K562 (cell line): Measurements from ENCODE around the gene COL1A1. TPM values are rescaled to one million over a fixed set of nuclear protein-coding genes. Genes with fewer than 3 reads are reported as not detected.

Experiments
- ATAC-seq: fragments of 200-7000 bp; cut with Tn5 transposase; 3 replicates; pipeline ENCODE4 v1.9.1; 2020; ENCODE audit warnings: moderate library complexity
- BruUV-seq: library from RNA; stranded (reverse); fragments of 400-500 nt; replicated peaks from 2 replicates; lab custom pipeline; 2021; lab: Mats Ljungman, UMichigan
- CTCF ChIA-PET: fragments of 300-600 bp; formaldehyde crosslinking; extraction: SDS; loops from one replicate; lab custom pipeline; 2021; ENCODE audit warnings: low intra/inter-chr PET ratio; lab: Yijun Ruan, JAX
- POLR2A ChIA-PET: fragments of 300-600, 350-650 bp; sonication (Branson Sonifier 250); formaldehyde crosslinking; extraction: SDS; loops from one replicate; lab custom pipeline; 2021; ENCODE audit warnings: antibody characterized with exemption, inconsistent platforms; lab: Yijun Ruan, JAX
- DNase-seq, 4 experiments: peaks; one replicate each; pipeline versions ENCODE4 v3.0.0 to v3.0.0-alpha.2; 2011 to 2018; ENCODE audit warnings: low spot score in 3 of 4, mixed read lengths in 3 of 4; ENCODE audit errors: extremely low read depth in 1 of 4
- FAIRE-seq: peaks from 2 replicates; lab custom pipeline; 2011; peaks lifted over from hg19 to GRCh38; lab: Jason Lieb, UNC
- H2AFZ ChIP-seq: 2 replicates; pipeline ENCODE4 v1.6.0; 2011; ENCODE audit warnings: low read depth, low read length, control low read depth, inconsistent platforms
- H3K27ac ChIP-seq: fragments of 200-600 bp; 3 replicates; pipeline ENCODE4 v1.8.0; 2011; ENCODE audit warnings: low read depth, mild to moderate bottlenecking, control low read depth, inconsistent platforms, low read length, moderate library complexity, mixed read lengths; ENCODE audit errors: extremely low read depth
- H3K27me3 ChIP-seq, 2 experiments: fragments of 300-600 bp in 1 of 2; 2 replicates in 1 of 2; 3 replicates in 1 of 2; pipeline versions ENCODE4 v1.6.0 to v1.8.0; 2011; ENCODE audit warnings: inconsistent platforms in 2 of 2, low read length in 2 of 2, mild to moderate bottlenecking in 1 of 2, mixed read lengths in 1 of 2, moderate library complexity in 1 of 2; ENCODE audit not compliant: control insufficient read depth in 2 of 2, insufficient read depth in 2 of 2
- H3K36me3 ChIP-seq: fragments of 300-600 bp; 3 replicates; pipeline ENCODE4 v1.8.0; 2011; ENCODE audit warnings: mild to moderate bottlenecking, low read length, inconsistent platforms; ENCODE audit not compliant: control insufficient read depth, insufficient read depth
- H3K4me1 ChIP-seq, 2 experiments: fragments of 200-600 bp in 1 of 2; replicated peaks in 1 of 2; 2 replicates in 1 of 2; 3 replicates in 1 of 2; pipeline versions ENCODE4 v1.5.1 to v1.8.0; 2011; ENCODE audit warnings: inconsistent platforms in 2 of 2, low read length in 2 of 2, mild to moderate bottlenecking in 1 of 2, mixed read lengths in 1 of 2, moderate library complexity in 1 of 2; ENCODE audit not compliant: control insufficient read depth in 2 of 2, insufficient read depth in 2 of 2
- H3K4me2 ChIP-seq: 2 replicates; pipeline ENCODE4 v1.6.1; 2011; ENCODE audit warnings: low read length, control low read depth, inconsistent platforms, mixed read lengths; ENCODE audit not compliant: insufficient read depth
- H3K4me3 ChIP-seq: fragments of 200-600 bp; sonication (generic), shearing (Covaris generic); 2 replicates; pipeline ENCODE4 v1.5.1; 2016; ENCODE audit warnings: control low read depth, inconsistent platforms
- H3K79me2 ChIP-seq: fragments of 200-600 bp; 3 replicates; pipeline ENCODE4 v1.8.0; 2011; ENCODE audit warnings: low read length, inconsistent platforms; ENCODE audit not compliant: control insufficient read depth, insufficient read depth
- H3K9ac ChIP-seq, 2 experiments: 2 replicates each; pipeline versions ENCODE4 v1.6.0 to v1.6.1; 2011; ENCODE audit warnings: low read depth in 2 of 2, low read length in 2 of 2, control low read depth in 1 of 2, inconsistent platforms in 1 of 2, mild to moderate bottlenecking in 1 of 2, mixed read lengths in 1 of 2; ENCODE audit not compliant: insufficient read depth in 1 of 2
- H3K9me1 ChIP-seq: one replicate; pipeline ENCODE4 v1.6.0; 2011; ENCODE audit warnings: inconsistent platforms, mild to moderate bottlenecking, low read length, moderate library complexity; ENCODE audit not compliant: control insufficient read depth, insufficient read depth
- H3K9me3 ChIP-seq: replicated peaks from 2 replicates; pipeline ENCODE4 v1.5.1; 2011; ENCODE audit warnings: low read depth, low read length, inconsistent platforms; ENCODE audit not compliant: control insufficient read depth, insufficient read depth
- H4K20me1 ChIP-seq: replicated peaks from 2 replicates; pipeline ENCODE4 v1.6.1; 2011; ENCODE audit warnings: low read length, inconsistent platforms, mixed read lengths; ENCODE audit not compliant: control insufficient read depth, insufficient read depth
- ADNP ChIP-seq: fragments of 200-800 bp; sonication (Bioruptor generic); IDR thresholded peaks from 2 replicates; pipeline ENCODE4 v1.6.1; 2016; ENCODE audit warnings: missing genetic modification characterization, missing compliant biosample characterization
- ARHGAP35 ChIP-seq: fragments of 450-650 bp; IDR thresholded peaks from 2 replicates; pipeline ENCODE4 v1.6.1; 2018; ENCODE audit not compliant: partially characterized antibody
- BMI1 ChIP-seq: fragments of 150-350 bp; IDR thresholded peaks from 2 replicates; pipeline ENCODE4 v1.6.1; 2014; ENCODE audit warnings: low read length
- COPS2 ChIP-seq: fragments of 450-650 bp; conservative IDR thresholded peaks from 2 replicates; pipeline ENCODE4 v1.6.1; 2016; ENCODE audit warnings: mild to moderate bottlenecking, moderate library complexity
- CREM ChIP-seq: IDR thresholded peaks from 2 replicates; pipeline ENCODE4 v1.6.1; 2014; ENCODE audit warnings: antibody characterized with exemption, low read depth
- HDGF ChIP-seq: fragments of 450-650 bp; IDR thresholded peaks from 2 replicates; pipeline ENCODE4 v1.6.1; 2016
- HSF4 ChIP-seq: fragments of 250-450 bp; sonication (Bioruptor Pico); IDR thresholded peaks from 2 replicates; pipeline ENCODE4 v2.1.2; 2022; ENCODE audit warnings: mild to moderate bottlenecking, moderate library complexity, borderline replicate concordance
- LARP7 ChIP-seq: fragments of 450-650 bp; IDR thresholded peaks from 2 replicates; pipeline ENCODE4 v1.6.1; 2016
- RHOXF2B ChIP-seq: fragments of 250-450 bp; sonication (Bioruptor Pico); conservative IDR thresholded peaks from 2 replicates; pipeline ENCODE4 v1.5.1; 2021
- SREBF1 ChIP-seq: fragments of 150-350 bp; IDR thresholded peaks from 2 replicates; pipeline ENCODE4 v1.6.1; 2014; ENCODE audit warnings: antibody characterized with exemption, low read depth, low read length, borderline replicate concordance
- U2AF1 ChIP-seq: fragments of 200-400 bp; formaldehyde crosslinking; optimal IDR thresholded peaks from 2 replicates; pipeline ENCODE3; 2017; ENCODE audit warnings: mild to moderate bottlenecking, low read depth, low read length, moderate library complexity
- ZFX ChIP-seq: sonication (generic); formaldehyde crosslinking; IDR thresholded peaks from 2 replicates; pipeline ENCODE4 v1.8.0; 2022; ENCODE audit warnings: mild to moderate bottlenecking, missing genetic modification reagents, moderate library complexity
- ZNF197 ChIP-seq: fragments of 200-800 bp; sonication (Bioruptor generic); IDR thresholded peaks from 2 replicates; pipeline ENCODE4 v1.6.1; 2016; ENCODE audit warnings: low read depth, missing genetic modification characterization, missing compliant biosample characterization
- ZNF24 ChIP-seq: fragments of 450-650 bp; IDR thresholded peaks from 2 replicates; pipeline ENCODE4 v1.6.1; 2016
- ZNF436 ChIP-seq: fragments of 250-450, 450-650 bp; sonication (Bioruptor Pico); formaldehyde crosslinking; IDR thresholded peaks from 2 replicates; pipeline ENCODE4 v1.7.0; 2020; ENCODE audit warnings: mild to moderate bottlenecking
- ZNF707 ChIP-seq: fragments of 250-450 bp; sonication (Bioruptor Pico); conservative IDR thresholded peaks from 2 replicates; pipeline ENCODE4 v1.8.0; 2022; ENCODE audit warnings: inconsistent platforms, mild to moderate bottlenecking, moderate library complexity
- ZNF79 ChIP-seq: fragments of 250-450 bp; sonication (Bioruptor Pico); IDR thresholded peaks from 2 replicates; pipeline ENCODE4 v1.4.0; 2020; ENCODE audit warnings: low read depth, mild to moderate bottlenecking, moderate library complexity
- WGBS: fragments of 100-300 bp; shearing (Covaris generic); methylation state at CpG from one replicate; pipeline ENCODE4 v1.1.6; 2016; ENCODE audit warnings: low coverage, mixed read lengths; ENCODE audit not compliant: insufficient coverage; ENCODE audit errors: missing lambda C conversion rate; 5-methylcytosine and 5-hydroxymethylcytosine counted together
- in situ Hi-C: fragments of 300-500 bp; cut with MboI; formaldehyde crosslinking; loops from 4 replicates; pipeline ENCODE4 v1.15.0; 2018; ENCODE audit warnings: inconsistent platforms, mixed read lengths
- intact Hi-C: fragments of 100-400 bp; cut with micrococcal nuclease; formaldehyde crosslinking; loops from 2 replicates; pipeline ENCODE4 v1.14.2; 2022
- polyA plus RNA-seq, 8 experiments: library from polyadenylated mRNA; depleted of rRNA in 4 of 8; stranded (reverse) in 5 of 8; unstranded in 3 of 8; fragments of >200 nt; fragmentation: Nextera tagmentation in 2 of 8; fragmentation: Illumina TruSeq in 1 of 8; extraction: Ambion mirVana in 2 of 8; extraction: Trizol in 1 of 8; gene quantifications; 2 replicates each; pipeline versions ENCODE4 v1.2.1 to v1.2.3, GENCODE V29; 2011 to 2014; ENCODE audit warnings: inconsistent platforms in 1 of 8, missing spikeins in 1 of 8
- total RNA-seq, 7 experiments: library from RNA; depleted of rRNA in 6 of 7; stranded (reverse); fragments of >200 nt in 6 of 7; fragmentation: Illumina TruSeq in 2 of 7; extraction: Trizol in 2 of 7; gene quantifications; 2 replicates each; pipeline versions ENCODE4 v1.2.1 to v1.2.3, GENCODE V29; 2011 to 2021; ENCODE audit warnings: low replicate concordance in 1 of 7

Gene COL1A1
- total and polyA plus RNA-seq, 9 of the 15 experiments (the other 6 are each of a cell fraction or from before 2014, with no cell fraction given): 0.04 to 3.4 (median 0.18) TPM

- no peaks in the 10 kb centered on the region for H3K79me2 ChIP-seq
- no peak overlapping the region for H3K4me2 ChIP-seq
- BruUV-seq: no TSS peak
- no peaks in the 10 kb centered on the region for H3K9me1 ChIP-seq
- in situ Hi-C loops: no loop called here
- ChIA-PET CTCF (interaction anchor here (0.7 kb wide), 1 partner anchor 316 kb away, joined by 3 read pairs; no protein-coding TSS in a partner anchor), POLR2A (no interaction called here)
- TF ChIP-seq RHOXF2B (CRISPR knock-in tag) (no peak), BMI1 (no peak), SREBF1 (no peak), LARP7 (no peak), HDGF (no peak), COPS2 (no peak), U2AF1 (no peak), ZNF707 (CRISPR knock-in tag) (no peak), ZNF24 (no peak), ZNF197 (CRISPR knock-in tag) (no peak), ZNF436 (CRISPR knock-in tag) (no peak), HSF4 (CRISPR knock-in tag) (no peak), ADNP (tag) (no peak), ARHGAP35 (no peak), ZNF79 (CRISPR knock-in tag) (no peak), CREM (no peak), ZFX (CRISPR knock-in tag) (no peak)
- FAIRE-seq (no peak), ATAC-seq (no peak), DNase-seq (no peak)
- H3K36me3 ChIP-seq: no peaks in the 10 kb centered on the region
- H2AFZ ChIP-seq: no peak overlapping the region
- WGBS: 4% methylated on average over 3 of the region's 3 CpGs
- intact Hi-C loops: no loop called here
- no peak overlapping the region for H3K4me3 ChIP-seq
- H3K27ac ChIP-seq: no peak overlapping the region
- H4K20me1 ChIP-seq: no peaks in the 10 kb centered on the region
- peaks cover 2 to 18% of the 10 kb centered on the region in 2 experiments; a peak in 4 of 5 replicates for H3K27me3 ChIP-seq
- H3K9ac ChIP-seq: no peak overlapping the region
- peaks cover 3 to 16% of the 10 kb centered on the region in 2 experiments; a peak in 4 of 5 replicates for H3K4me1 ChIP-seq
- no peaks in the 10 kb centered on the region for H3K9me3 ChIP-seq
Observed at GRCh38 chr17:50217591-50217990, 16.2 kb upstream of the COL1A1 start.
